Measurements from ENCODE around the gene LIN7B.
"Not testable (repeated sequence)": the region's sequence is repeated elsewhere in the genome, so short reads cannot be mapped to it uniquely, and the experiment has no call there.

Gene LIN7B

GRCh38 chr19:49140951-49141350, 26.8 kb downstream of the LIN7B start:
- Histone ChIP-seq H2AFZ (no peak overlapping the region), H3K27me3 (ENCODE audit: control insufficient read depth, insufficient read depth, low read length) (no peaks in the 10 kb centered on the region), H3K4me2 (ENCODE audit: low read length) (no peak overlapping the region), H3K27ac (no peak overlapping the region), H3K4me1 (no peaks in the 10 kb centered on the region), H3K9me3 (ENCODE audit: control insufficient read depth, low read length) (no peaks in the 10 kb centered on the region), H3K9ac (no peak overlapping the region), H3K4me3 (ENCODE audit: low read depth, low read length) (no peak overlapping the region), H3K79me2 (no peaks in the 10 kb centered on the region), H3K36me3 (ENCODE audit: control insufficient read depth, insufficient read depth, low read length) (no peaks in the 10 kb centered on the region)
- TF ChIP-seq CTCF (IDR thresholded peaks at IDR 0.05): no peak

- TF ChIP-seq CTCF (IDR thresholded peaks at IDR 0.05): no peak
- H3K27me3 ChIP-seq (ENCODE audit: control insufficient read depth, insufficient read depth, low read length): no peaks in the 10 kb centered on the region
Measured at GRCh38 chr19:49141352-49141751, 27.2 kb downstream of the LIN7B start.

GRCh38 chr19:49142866-49143335, 28.7 kb downstream of the LIN7B start:
- peak overlapping the region; percentile 70 for H2AFZ ChIP-seq
- TF ChIP-seq CTCF (IDR thresholded peaks at IDR 0.05): no peak
- peaks cover 3% of the 10 kb centered on the region for H3K4me1 ChIP-seq
- no peaks in the 10 kb centered on the region for H3K27me3 ChIP-seq (ENCODE audit: control insufficient read depth, insufficient read depth, low read length)
- H3K4me2 ChIP-seq (ENCODE audit: low read length): peak overlapping the region; percentile 99
- no peaks in the 10 kb centered on the region for H3K9me3 ChIP-seq (ENCODE audit: control insufficient read depth, low read length)
- H3K79me2 ChIP-seq: no peaks in the 10 kb centered on the region
- peak overlapping the region; percentile 95 for H3K4me3 ChIP-seq (ENCODE audit: low read depth, low read length)
- no peak overlapping the region for H3K27ac ChIP-seq
- H3K36me3 ChIP-seq (ENCODE audit: control insufficient read depth, insufficient read depth, low read length): no peaks in the 10 kb centered on the region
- H3K9ac ChIP-seq: no peak overlapping the region

More at GRCh38 chr19:49141352-49141751, 27.2 kb downstream of the LIN7B start:
- Histone ChIP-seq H3K4me3 (ENCODE audit: low read depth, low read length) (no peak overlapping the region), H3K9ac (no peak overlapping the region), H2AFZ (no peak overlapping the region), H3K4me2 (ENCODE audit: low read length) (no peak overlapping the region), H3K27ac (no peak overlapping the region), H3K36me3 (ENCODE audit: control insufficient read depth, insufficient read depth, low read length) (no peaks in the 10 kb centered on the region), H3K9me3 (ENCODE audit: control insufficient read depth, low read length) (no peaks in the 10 kb centered on the region), H3K79me2 (no peaks in the 10 kb centered on the region), H3K4me1 (peaks cover 3% of the 10 kb centered on the region)

- no peaks in the 10 kb centered on the region for H3K79me2 ChIP-seq
- H2AFZ ChIP-seq: peak overlapping the region; percentile 10
- no peaks in the 10 kb centered on the region for H3K9me3 ChIP-seq (ENCODE audit: control insufficient read depth, low read length)
- no peaks in the 10 kb centered on the region for H3K27me3 ChIP-seq (ENCODE audit: control insufficient read depth, insufficient read depth, low read length)
- H3K27ac ChIP-seq: no peak overlapping the region
- peak overlapping the region; percentile 33 for H3K4me2 ChIP-seq (ENCODE audit: low read length)
- no peak overlapping the region for H3K9ac ChIP-seq
- H3K4me1 ChIP-seq: peaks cover 6% of the 10 kb centered on the region
- H3K4me3 ChIP-seq (ENCODE audit: low read depth, low read length): no peak overlapping the region
- no peaks in the 10 kb centered on the region for H3K36me3 ChIP-seq (ENCODE audit: control insufficient read depth, insufficient read depth, low read length)
- peak; percentile 93 for TF ChIP-seq CTCF (IDR thresholded peaks at IDR 0.05)
Measured at GRCh38 chr19:49145573-49146407, 31.6 kb downstream of the LIN7B start.

GRCh38 chr19:49146408-49146770, 32.2 kb downstream of the LIN7B start:
- H3K79me2 ChIP-seq; H3K9me3 ChIP-seq (ENCODE audit: control insufficient read depth, low read length); H3K4me1 ChIP-seq; H3K9ac ChIP-seq; H3K4me3 ChIP-seq (ENCODE audit: low read depth, low read length); H3K27ac ChIP-seq; H3K36me3 ChIP-seq (ENCODE audit: control insufficient read depth, insufficient read depth, low read length); H3K27me3 ChIP-seq (ENCODE audit: control insufficient read depth, insufficient read depth, low read length): not testable (repeated sequence)
- Histone ChIP-seq H2AFZ (peak overlapping the region; percentile 6), H3K4me2 (ENCODE audit: low read length) (peak overlapping the region; percentile 33)

Data from parathyroid adenoma (tissue), 2 donors.